Tibial nerve (tissue), 4 donors: Measurements from ENCODE around the gene CXCL14. TPM values are rescaled to one million over a fixed set of nuclear protein-coding genes. Genes with fewer than 3 reads are reported as not detected.
A peak's percentile ranks its signal among the peaks of the same experiment; 100 is the strongest.

Source experiments
- DNase-seq, 2 donors: peaks; one replicate each; pipeline ENCODE4 v3.0.0-alpha.2; 2019; ENCODE audit warnings: low spot score in 2 of 2
- H3K27ac ChIP-seq, 4 donors: fragments of 200-600 bp; sonication (generic) in 3 of 4; one replicate each; pipeline ENCODE4 v1.5.1; 2017 to 2019; ENCODE audit warnings: mild to moderate bottlenecking in 1 of 4
- H3K27me3 ChIP-seq, 2 donors: fragments of 200-600 bp; sonication (generic) in 1 of 2; one replicate each; pipeline versions ENCODE4 v1.5.1 to v1.6.0; 2017 to 2019
- H3K36me3 ChIP-seq, 3 donors: fragments of 200-600 bp; sonication (generic); one replicate each; pipeline ENCODE4 v1.5.1; 2018 to 2019
- H3K4me1 ChIP-seq, 4 donors: fragments of 200-600 bp; sonication (generic) in 3 of 4; one replicate each; pipeline ENCODE4 v1.5.1; 2017 to 2019
- H3K4me3 ChIP-seq, 4 donors: fragments of 200-600 bp; sonication (generic) in 3 of 4; one replicate each; pipeline ENCODE4 v1.5.1; 2017 to 2019; ENCODE audit warnings: mild to moderate bottlenecking in 1 of 4, moderate library complexity in 1 of 4
- H3K9me3 ChIP-seq, 4 donors: fragments of 200-600 bp; sonication (generic) in 3 of 4; one replicate each; pipeline ENCODE4 v1.5.1; 2017 to 2019
- EP300 ChIP-seq, 2 donors: sonication (generic); formaldehyde crosslinking; IDR thresholded peaks; one replicate each; pipeline ENCODE4 v1.6.1; 2017; ENCODE audit warnings: antibody characterized with exemption in 2 of 2, mild to moderate bottlenecking in 1 of 2
- POLR2A ChIP-seq, 2 donors: fragments of 450-650 bp; IDR thresholded peaks; one replicate each; pipeline ENCODE4 v1.6.1; 2017; ENCODE audit warnings: antibody characterized with exemption in 2 of 2, mild to moderate bottlenecking in 2 of 2, moderate library complexity in 2 of 2
- WGBS, 2 donors: methylation state at CpG; one replicate each; pipeline ENCODE4 v1.1.5; 2018; 5-methylcytosine and 5-hydroxymethylcytosine counted together
- total RNA-seq, 4 donors: library from RNA; depleted of rRNA; stranded (reverse); fragments of >200 nt; gene quantifications; one replicate each; pipeline ENCODE4 v1.1.0, GENCODE V29; 2016
- TF ChIP-seq, protein P1 (sequence below), 5 experiments: fragments of 200-600 bp in 3 of 5; fragments of 450-650 bp in 2 of 5; sonication (generic) in 3 of 5; IDR thresholded peaks; one replicate each; pipeline ENCODE4 v1.5.1; 2016 to 2019; ENCODE audit warnings: antibody characterized with exemption in 5 of 5, mild to moderate bottlenecking in 3 of 5, moderate library complexity in 2 of 5

CXCL14 gene
- total RNA-seq, 4 donors from 2014 or later: 76.5 to 171 (median 111) TPM

DNA sequence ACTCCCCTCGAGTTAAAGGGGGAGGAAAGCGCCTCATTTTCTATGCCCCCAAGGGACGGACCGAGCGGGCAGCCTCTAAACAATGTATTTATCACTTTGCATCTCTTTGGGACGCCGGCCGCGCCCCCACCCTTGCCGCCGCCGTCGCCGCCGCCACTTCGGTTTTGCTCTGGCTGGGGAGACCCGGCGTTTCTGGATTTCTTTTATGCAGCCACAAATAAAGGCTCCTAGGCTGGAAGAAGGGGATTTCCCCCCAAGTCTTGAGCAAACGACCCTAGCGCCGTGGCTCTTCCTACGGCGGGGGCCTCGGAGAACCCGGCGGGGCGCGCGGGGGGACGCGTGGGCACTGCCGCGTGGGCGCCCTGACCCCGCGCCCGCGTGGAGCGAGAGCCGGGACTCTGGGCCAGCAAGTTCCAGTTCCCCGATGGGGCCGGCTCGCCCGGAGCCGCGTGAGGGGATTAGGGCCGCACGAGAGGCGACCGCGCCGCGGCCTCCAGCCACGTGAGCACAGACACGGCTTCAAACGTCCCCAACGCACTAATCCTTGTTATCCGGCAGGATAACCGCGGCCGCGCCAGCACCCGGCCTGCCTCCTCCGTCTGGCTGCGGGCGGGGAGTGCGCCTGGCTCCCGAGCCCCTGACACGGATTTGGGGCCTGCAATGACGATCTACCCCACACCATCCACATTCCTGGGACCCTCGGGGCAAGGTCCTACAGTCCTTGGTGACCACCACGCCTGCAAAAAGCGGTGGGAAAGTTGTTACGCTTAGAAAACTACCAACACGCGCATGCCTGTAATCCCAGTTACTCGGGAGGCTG lies 35.1 kb downstream of the CXCL14 start:
- TF ChIP-seq POLR2A (IDR thresholded peaks at IDR 0.05) (no peak), EP300 (IDR thresholded peaks at IDR 0.05) (no peak)
- TF ChIP-seq, protein P1, sequence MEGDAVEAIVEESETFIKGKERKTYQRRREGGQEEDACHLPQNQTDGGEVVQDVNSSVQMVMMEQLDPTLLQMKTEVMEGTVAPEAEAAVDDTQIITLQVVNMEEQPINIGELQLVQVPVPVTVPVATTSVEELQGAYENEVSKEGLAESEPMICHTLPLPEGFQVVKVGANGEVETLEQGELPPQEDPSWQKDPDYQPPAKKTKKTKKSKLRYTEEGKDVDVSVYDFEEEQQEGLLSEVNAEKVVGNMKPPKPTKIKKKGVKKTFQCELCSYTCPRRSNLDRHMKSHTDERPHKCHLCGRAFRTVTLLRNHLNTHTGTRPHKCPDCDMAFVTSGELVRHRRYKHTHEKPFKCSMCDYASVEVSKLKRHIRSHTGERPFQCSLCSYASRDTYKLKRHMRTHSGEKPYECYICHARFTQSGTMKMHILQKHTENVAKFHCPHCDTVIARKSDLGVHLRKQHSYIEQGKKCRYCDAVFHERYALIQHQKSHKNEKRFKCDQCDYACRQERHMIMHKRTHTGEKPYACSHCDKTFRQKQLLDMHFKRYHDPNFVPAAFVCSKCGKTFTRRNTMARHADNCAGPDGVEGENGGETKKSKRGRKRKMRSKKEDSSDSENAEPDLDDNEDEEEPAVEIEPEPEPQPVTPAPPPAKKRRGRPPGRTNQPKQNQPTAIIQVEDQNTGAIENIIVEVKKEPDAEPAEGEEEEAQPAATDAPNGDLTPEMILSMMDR (IDR thresholded peaks at IDR 0.05): no peak
- peak overlapping the region in 2 of 4 donors; percentile 31 to 61 for H3K27ac ChIP-seq
- no peaks in the 10 kb centered on the region for H3K9me3 ChIP-seq
- WGBS, 2 donors: 4% methylated on average over 47 to 58 of the region's 77 CpGs
- peaks cover 0 to 80% of the 10 kb centered on the region in 2 donors for H3K27me3 ChIP-seq
- DNase-seq: no peak
- no peaks in the 10 kb centered on the region for H3K36me3 ChIP-seq
- H3K4me3 ChIP-seq: peak overlapping the region; percentile 28 to 55 (median 40)
- peaks cover 0 to 34% (median 14%) of the 10 kb centered on the region in 4 donors for H3K4me1 ChIP-seq

DNA sequence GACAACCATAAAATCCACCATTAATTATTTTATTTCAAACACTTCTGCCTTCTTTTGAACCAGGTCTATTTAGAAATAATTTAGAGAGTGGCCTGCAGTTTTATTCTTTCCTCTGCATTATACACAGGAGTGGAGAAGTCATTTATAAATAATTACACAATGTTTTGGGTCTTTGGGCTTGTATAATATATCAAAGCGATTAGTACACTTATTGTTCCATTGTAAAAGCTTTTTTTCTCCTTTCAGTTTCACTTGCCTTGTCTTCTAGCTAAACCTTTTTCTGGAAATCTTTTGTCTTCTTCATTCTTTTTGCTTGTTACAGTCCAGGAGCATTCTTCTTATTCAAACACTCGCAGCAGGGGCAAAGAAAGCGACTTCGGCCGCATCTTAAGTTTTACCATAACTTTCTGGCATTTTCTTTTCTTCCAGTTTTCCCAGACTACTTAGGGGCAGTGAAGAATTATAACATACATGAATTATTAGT lies 35.7 kb downstream of the CXCL14 start:
- TF ChIP-seq, protein P1 (IDR thresholded peaks at IDR 0.05): no peak
- TF ChIP-seq POLR2A (IDR thresholded peaks at IDR 0.05) (no peak), EP300 (IDR thresholded peaks at IDR 0.05) (no peak)
- DNase-seq: no peak
- Histone ChIP-seq H3K9me3 (peaks cover 0 to 3% (median 0%) of the 10 kb centered on the region in 4 donors), H3K27me3 (peaks cover 0 to 81% of the 10 kb centered on the region in 2 donors), H3K27ac (peak overlapping the region in 2 of 4 donors; percentile 31 to 61), H3K4me1 (peaks cover 0 to 34% (median 14%) of the 10 kb centered on the region in 4 donors), H3K36me3 (no peaks in the 10 kb centered on the region), H3K4me3 (peak overlapping the region; percentile 28 to 55 (median 40))
- WGBS, 2 donors: 41 to 53% methylated on average over 5 of the region's 5 CpGs

DNA sequence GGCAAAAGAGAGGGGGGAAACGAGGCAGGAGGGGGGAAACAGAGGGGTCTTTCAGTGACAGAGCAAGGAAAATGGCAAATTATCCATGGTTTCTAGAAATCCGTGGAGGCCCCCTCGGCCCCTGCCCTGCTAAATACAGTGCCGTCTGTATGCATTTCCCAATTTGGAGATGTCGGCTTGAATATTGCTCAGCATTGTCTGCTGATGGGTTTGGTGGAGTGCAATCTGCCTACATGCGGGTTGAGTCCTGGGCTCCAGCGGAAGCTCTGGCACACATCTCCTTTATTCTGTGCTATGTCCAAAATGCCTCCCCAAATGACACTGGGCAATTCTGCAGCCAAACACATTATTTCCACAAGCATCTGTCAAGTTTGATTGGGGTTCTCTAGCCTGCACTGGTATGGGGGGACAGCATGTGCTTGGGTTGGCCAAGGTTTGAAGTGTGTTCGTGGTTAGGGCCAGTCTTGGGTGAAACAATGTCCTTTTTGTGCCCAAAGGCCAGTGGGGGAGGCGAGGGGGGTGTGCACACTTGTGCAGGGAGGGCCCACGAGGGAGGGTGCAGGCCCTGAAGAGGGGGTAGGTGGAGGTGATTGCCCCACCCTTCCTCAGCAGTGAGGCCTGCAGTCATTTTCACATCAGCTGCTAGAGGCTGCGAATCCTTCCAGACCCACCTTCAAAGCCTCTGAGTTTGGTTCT lies 36.8 kb downstream of the CXCL14 start:
- TF ChIP-seq POLR2A (IDR thresholded peaks at IDR 0.05) (no peak), EP300 (IDR thresholded peaks at IDR 0.05) (no peak)
- TF ChIP-seq, protein P1 (IDR thresholded peaks at IDR 0.05): no peak
- Histone ChIP-seq H3K36me3 (no peaks in the 10 kb centered on the region), H3K27me3 (peaks cover 0 to 82% of the 10 kb centered on the region in 2 donors), H3K9me3 (peaks cover 0 to 13% (median 0%) of the 10 kb centered on the region in 4 donors), H3K4me3 (no peak overlapping the region), H3K4me1 (peaks cover 0 to 34% (median 14%) of the 10 kb centered on the region in 4 donors), H3K27ac (no peak overlapping the region)
- WGBS, 2 donors: 39 to 50% methylated on average over 11 of the region's 11 CpGs
- no peak for DNase-seq

DNA sequence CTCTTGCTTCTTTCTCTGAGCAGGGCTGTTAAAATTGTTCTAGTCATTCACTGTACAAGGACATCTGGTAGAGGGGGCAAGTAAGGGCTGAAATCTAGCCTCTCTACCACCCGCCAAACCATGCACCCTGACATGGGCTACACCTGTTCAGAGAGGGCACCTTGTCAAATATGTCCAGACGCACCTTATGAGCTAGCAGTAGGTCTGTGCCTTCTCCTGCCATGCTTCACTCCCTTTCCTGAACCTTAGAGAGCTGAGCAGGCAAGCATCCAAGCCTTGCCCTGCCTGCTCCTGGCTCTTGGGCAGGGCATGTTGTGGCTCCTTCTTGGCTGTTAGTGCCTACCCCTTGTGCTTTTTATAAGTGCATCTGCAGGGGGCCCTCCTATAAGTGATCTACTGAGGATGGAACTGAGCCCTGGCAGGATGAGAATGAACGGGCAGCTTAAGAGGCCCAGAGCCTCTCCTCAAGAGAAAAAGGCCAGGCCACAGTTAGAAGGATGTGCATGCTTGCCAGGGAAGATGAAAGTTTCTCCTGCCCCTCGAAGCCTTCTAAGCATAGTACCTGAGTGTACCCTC lies 39.3 kb downstream of the CXCL14 start:
- TF ChIP-seq EP300 (IDR thresholded peaks at IDR 0.05) (no peak), POLR2A (IDR thresholded peaks at IDR 0.05) (no peak)
- TF ChIP-seq, protein P1 (IDR thresholded peaks at IDR 0.05): no peak
- peaks cover 0 to 48% (median 13%) of the 10 kb centered on the region in 4 donors for H3K4me1 ChIP-seq
- no peak overlapping the region for H3K4me3 ChIP-seq
- peaks cover 0 to 84% of the 10 kb centered on the region in 2 donors for H3K27me3 ChIP-seq
- no peak overlapping the region for H3K27ac ChIP-seq
- H3K9me3 ChIP-seq: peaks cover 0 to 13% (median 0%) of the 10 kb centered on the region in 4 donors
- no peak for DNase-seq
- H3K36me3 ChIP-seq: no peaks in the 10 kb centered on the region
- WGBS, 2 donors: 72 to 79% methylated on average over 4 of the region's 4 CpGs
